22Rv1 (cell line): ENCODE measurements around the gene PHOSPHO2.

ENCODE experiments used
- ZFX ChIP-seq: fragments of 450-650 bp; IDR thresholded peaks from 2 replicates; pipeline ENCODE4 v1.6.1; 2017; ENCODE audit warnings: antibody characterized with exemption, borderline replicate concordance
- TF ChIP-seq, protein P1 (sequence below): fragments of 450-650 bp; IDR thresholded peaks from 2 replicates; pipeline ENCODE4 v1.5.1; 2017; ENCODE audit warnings: mild to moderate bottlenecking

- TF ChIP-seq, protein P1, sequence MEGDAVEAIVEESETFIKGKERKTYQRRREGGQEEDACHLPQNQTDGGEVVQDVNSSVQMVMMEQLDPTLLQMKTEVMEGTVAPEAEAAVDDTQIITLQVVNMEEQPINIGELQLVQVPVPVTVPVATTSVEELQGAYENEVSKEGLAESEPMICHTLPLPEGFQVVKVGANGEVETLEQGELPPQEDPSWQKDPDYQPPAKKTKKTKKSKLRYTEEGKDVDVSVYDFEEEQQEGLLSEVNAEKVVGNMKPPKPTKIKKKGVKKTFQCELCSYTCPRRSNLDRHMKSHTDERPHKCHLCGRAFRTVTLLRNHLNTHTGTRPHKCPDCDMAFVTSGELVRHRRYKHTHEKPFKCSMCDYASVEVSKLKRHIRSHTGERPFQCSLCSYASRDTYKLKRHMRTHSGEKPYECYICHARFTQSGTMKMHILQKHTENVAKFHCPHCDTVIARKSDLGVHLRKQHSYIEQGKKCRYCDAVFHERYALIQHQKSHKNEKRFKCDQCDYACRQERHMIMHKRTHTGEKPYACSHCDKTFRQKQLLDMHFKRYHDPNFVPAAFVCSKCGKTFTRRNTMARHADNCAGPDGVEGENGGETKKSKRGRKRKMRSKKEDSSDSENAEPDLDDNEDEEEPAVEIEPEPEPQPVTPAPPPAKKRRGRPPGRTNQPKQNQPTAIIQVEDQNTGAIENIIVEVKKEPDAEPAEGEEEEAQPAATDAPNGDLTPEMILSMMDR: no peak
- TF ChIP-seq ZFX: no peak
Observed at GRCh38 chr2:169649278-169649677, 45.0 kb upstream of the PHOSPHO2 start.
